ENCODE measurements around the gene ZNF217.
"Not testable (repeated sequence)": the region's sequence is repeated elsewhere in the genome, so short reads cannot be mapped to it uniquely, and the experiment has no call there.

Gene ZNF217

DNA sequence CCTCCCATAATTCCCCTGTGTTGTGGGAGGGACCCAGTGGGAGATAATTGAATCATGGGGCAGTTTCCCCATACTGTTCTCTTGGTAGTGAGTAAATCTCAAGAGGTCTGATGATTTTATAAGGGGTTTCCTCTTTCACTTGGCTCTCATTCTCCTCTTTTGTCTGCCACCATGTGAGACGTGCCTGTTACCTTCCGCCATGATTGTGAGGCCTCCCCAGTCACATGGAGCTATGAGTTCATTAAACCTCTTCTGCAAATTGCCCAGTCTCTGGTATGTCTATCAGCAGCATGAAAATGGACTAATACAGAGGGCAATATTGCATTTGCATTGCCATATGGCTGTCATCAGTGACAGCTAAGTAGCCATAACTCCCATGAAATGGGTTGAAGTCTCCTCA lies 63.2 kb downstream of the ZNF217 start:
- DNase-seq (ENCODE audit: low spot score), result no peak

DNA sequence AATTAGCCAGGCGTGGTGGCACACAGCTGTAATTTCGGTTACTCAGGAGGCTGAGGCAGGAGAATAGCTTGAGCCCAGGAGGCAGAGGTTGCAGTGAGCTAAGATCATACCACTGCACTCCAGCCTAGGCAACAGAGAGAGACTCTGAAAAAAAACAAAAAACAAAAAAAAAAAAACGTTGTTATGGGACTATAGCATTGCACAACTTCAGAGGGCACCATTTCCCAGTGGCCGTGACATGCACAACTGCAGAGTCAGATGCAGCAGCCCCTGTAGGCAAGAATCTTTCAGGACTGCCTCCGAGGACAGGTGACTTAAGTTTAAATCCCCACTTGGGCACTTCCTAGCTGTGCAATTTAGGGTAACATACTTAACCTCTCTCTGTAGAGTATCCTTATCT lies 64.0 kb downstream of the ZNF217 start:
- no peak for DNase-seq (ENCODE audit: low spot score)

DNA sequence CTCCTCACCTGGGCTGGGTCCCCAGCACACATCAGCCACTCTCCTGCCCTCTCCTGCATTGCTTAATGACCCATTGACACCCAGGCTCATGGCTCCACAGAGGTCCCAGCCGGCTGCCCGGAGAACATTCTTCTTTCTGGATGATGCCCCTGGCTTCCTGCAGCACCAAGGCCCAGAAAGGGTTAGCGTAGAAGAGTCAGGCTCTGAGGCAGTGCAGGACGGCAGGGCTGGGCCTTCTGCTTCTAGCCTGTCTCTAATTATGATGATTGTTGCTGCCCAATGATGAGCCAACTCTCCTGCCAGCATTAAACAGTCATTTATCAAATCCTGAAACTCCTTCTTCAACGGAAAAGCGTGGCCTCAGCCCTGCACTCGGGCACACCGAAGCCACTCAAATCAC lies 66.4 kb downstream of the ZNF217 start:
- no peak for DNase-seq (ENCODE audit: low spot score)

DNA sequence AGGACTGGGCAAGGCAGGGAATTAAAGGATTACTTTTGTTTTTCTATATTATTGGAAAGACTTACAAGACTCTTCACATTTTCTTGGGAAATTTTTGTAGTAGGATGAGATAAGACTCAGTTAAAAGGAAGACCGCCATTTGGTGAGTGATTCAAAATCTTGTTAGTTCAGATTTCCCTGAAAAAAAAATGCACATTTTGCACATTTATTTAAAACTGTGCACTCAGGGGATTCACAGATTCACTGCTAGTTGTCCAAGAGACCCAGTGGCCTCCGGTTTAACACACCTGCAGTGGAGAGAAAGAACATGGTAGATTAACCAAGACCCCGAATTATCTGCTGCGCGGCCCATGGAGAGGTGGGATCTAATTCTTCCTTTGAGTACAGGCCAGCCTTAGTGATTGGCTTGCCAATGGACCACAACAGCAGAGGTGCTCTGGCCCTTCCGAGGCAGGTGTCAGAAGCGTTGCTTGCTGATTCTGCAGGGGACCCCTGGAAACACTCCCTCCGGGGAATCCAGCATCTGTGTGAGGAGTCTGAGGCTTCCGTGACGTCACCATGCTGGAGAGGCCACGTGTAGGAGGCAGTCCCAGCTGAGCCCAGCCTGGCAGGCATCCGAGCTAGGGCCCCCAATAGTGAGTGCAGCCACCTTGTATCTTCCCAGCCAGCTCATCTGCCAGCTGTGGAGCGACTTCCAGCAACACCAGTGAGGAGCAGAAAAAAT lies 68.9 kb downstream of the ZNF217 start:
- no peak for DNase-seq (ENCODE audit: low spot score)

DNA sequence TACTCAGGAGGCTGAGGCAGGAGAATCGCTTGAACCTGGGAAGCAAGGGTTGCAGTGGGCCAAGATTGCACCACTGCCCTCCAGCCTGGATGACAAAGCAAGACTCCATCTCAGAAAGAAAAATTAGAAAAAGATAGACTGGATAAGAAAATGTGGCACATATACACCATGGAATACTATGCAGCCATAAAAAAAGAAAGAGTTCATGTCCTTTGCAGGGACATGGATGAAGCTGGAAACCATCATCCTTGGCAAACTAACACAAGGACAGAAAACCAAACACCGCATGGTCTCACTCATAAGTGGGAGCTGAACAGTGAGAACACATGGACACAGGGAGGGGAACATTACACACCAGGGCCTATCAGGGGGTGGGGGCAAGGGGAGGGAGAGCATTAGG lies 70.0 kb downstream of the ZNF217 start:
- DNase-seq (ENCODE audit: low spot score), result not testable (repeated sequence)

DNA sequence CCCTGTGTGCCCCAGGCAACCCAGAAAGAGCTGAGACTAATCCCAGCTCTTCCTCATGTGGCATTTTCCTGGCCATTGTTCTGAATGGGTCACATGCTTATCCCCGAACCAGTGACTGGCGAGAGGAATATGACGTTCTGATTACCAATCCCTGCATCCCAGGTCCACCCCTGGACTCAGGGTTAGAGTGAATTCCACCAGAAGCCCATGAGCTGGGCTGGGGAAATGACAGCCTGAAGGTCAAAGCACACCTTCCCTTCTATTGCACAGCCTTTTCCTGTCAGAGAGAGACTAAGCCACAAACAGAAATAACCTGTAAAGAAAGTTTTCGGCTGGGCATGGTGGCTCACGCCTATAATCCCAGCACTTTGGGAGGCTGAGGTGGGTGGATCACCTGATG lies 70.9 kb downstream of the ZNF217 start:
- DNase-seq (ENCODE audit: low spot score), result no peak

DNA sequence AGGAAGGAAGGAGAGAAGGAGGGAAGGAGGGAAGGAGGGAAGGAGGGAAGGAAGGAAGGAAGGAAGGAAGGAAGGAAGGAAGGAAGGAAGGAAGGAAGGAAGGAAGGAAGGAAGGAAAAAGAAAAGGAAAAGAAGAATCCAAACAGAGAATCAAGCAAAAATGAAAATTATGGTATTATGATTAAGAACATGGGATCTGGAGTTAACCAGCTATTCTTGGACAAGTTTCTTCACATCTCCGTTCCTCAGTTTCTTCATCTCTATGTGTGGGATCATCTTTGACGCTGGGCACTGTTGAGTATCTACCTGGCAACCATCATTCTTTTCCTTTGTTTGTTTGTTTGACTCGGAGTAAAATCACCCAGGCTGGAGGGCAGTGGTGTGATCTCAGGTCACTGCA lies 71.6 kb downstream of the ZNF217 start:
- no peak for DNase-seq (ENCODE audit: low spot score)

DNA sequence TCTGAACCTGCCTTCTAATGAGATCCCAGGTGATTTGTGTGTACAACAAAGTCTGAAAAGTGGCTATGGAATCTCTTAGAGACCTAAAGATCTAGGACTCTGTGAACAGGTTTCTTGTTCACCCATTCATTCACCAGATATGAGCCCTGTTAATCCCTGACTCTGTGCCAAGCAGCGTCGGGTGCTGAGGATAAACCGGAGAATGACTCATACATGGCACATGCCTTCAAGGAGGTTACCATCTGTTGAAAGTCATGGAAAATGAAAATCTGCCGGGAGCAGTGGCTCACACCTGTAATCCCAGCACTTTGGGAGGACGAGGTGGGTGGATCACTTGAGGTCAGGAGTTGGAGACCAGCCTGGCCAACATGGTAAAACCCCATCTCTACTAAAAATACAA lies 72.2 kb downstream of the ZNF217 start:
- not testable (repeated sequence) for DNase-seq (ENCODE audit: low spot score)

DNA sequence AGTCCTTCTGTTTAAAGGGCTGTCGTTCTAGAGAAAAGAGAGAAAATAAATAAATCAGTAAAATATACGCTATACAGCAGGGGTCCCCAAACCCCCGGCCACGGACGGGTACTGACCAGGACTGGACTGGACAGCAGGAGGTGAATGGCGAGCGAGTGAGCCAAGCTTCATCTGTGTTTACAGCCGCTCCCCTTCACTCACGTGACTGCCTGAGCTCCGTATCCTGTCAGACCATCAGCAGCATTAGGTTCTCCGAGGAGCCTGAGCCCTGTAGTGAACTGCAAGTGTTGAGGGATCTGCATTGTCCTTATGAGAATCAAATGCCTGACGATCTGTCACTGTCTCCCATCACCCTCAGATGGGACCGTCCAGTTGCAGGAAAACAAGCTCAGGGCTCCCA lies 76.5 kb downstream of the ZNF217 start:
- DNase-seq (ENCODE audit: low spot score), result no peak
